NCI-H1105 treated with DMSO at 0.1 percent for 48 hours (cell line): Measurements from ENCODE around the gene FOXA1.
A peak's percentile ranks its signal among the peaks of the same experiment; 100 is the strongest.

ENCODE experiments used
- DNase-seq: peaks from one replicate; lab custom pipeline; 2025; lab: John Stamatoyannopoulos, UW

FOXA1 gene

DNA sequence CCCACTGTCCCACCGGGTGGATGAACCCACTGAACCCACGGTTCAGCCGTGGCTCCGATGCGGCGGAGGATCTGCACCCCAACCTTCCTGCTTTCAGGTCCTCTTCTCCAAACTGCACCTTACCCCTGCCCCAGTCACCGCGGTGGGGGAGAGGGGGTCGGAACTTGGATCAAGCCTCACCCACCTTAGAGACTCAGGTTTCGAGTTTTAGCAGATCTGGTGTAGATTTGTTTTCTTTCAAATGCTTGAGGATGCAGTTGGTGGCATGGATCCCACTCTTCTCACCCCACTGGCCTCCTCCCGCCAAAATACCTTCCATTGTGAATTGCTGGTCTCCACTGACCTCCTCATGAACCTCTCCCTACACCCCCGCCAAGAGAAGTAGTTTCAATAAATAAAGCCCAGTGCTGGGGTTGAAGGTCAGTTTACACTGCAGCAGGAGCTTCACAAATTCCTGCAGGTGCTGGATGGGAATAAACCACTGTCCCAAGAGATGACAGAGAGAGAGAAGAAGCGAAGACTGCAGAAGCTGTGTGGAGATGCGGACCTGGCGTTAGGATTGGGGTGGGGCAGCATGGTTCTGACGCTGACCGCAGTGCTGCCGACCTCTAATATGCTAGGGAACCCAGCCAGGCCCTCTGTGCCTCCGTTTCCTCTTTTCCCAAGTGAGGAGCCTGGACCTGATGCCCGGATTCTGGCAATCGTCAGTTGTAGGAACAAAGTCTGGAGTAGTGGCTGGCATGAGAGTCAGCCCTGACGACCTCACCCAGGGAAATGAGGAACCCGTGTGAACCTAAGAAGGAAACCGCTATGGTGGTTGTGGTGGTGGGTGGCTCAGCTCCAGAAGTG is 7.8 kb upstream of the FOXA1 start:
- DNase-seq: no peak

DNA sequence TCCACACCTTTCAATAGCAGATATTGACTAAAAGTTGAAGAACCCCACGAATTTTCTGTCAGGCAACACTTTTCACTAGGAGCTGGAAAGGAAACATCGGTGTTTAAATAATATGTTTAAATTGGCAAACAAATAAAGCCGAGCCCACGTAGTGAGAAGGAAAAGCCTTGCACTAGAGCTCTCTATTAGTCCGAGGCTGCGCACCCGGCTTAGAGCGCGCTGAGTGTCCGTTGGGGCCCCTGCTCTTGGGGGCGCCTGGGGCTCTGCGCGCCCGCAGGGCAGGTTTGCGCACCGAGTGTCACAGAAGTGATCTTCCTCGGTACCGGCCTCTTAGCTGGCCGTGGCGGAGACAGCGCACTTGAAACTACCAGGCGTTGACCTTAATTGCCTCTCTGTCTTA is 6.8 kb upstream of the FOXA1 start:
- DNase-seq: no peak

DNA sequence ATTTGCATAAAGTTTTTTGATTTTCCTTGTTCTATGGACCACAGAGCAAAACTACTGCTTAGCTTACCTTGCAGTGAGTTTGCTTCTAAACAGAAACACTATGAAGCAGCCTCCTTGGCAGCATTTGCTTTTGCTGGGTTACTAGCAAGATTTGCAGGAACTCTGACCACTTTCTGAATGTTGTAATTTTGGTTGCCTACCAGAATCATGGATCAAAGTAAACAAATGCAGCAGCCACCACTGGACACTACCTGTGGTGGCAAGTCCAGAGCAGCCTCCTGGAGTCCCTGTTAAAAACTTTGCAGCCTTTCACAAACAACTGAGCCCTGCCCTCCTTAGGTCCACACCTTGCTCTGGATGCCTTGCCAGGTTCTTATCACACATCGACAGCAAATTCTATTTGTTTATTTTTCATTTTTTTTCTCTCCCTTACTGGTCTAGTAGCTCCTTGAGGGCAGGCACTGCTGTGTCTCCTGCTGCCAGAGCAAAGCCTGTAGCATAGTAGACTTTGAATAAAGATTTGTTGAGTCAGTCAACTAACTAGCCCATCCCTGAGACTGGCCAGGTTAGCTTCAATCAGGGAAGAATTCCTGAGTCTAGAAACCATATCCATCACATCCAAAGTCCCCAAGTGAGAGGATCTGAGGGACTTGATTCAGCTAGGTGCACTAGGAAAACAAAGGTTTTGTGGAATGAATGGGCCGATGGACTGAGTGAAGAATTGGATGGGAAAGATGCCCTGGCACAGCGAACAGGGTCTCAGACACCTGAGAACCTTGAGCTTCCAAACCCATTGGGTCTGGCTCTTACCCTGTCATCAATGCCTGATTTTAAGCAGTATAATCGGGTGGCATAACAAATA is 6.1 kb upstream of the FOXA1 start:
- DNase-seq: no peak

DNA sequence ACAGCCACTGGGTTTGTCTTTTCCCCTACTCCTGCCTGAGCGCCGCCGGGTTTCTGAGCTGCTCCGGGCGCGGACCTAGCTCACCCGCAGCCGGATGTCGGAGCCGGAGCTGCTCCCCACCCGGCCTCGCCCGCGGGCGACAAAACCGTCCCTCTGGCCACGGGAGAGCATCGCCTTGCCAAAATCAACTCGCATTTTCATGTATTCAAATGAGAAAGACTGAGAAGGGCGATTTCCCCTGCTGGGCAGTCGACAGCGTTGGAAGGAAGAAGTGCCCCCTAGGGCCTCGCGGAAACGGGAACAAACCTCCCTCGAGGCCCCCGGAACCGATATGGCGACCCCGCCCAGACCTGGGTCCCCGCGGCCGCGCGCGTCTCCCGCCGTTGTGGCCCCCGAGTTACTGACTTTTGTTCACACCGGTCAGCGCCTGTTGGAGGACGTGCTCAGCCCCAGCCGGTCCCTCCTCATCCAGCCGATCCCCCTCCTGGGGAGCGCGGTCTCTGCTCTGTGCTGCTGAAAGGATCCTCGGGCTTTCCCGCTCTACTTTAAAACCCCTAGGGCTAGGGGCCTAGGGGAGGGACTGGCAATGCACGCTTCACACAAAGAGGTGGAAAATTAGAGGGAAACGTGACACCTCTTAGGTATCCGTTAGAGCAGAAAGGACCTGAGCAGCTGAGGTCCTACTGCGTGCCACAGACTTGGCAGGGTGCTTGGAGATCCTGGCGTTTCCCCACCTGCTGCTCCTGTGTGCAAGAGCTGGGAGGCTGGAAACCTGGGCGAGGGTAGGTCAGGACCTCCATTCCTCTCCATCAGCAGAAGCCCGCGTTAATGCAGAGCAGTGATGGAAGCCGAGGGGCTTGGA is 4.7 kb upstream of the FOXA1 start:
- peak; percentile 84 for DNase-seq

DNA sequence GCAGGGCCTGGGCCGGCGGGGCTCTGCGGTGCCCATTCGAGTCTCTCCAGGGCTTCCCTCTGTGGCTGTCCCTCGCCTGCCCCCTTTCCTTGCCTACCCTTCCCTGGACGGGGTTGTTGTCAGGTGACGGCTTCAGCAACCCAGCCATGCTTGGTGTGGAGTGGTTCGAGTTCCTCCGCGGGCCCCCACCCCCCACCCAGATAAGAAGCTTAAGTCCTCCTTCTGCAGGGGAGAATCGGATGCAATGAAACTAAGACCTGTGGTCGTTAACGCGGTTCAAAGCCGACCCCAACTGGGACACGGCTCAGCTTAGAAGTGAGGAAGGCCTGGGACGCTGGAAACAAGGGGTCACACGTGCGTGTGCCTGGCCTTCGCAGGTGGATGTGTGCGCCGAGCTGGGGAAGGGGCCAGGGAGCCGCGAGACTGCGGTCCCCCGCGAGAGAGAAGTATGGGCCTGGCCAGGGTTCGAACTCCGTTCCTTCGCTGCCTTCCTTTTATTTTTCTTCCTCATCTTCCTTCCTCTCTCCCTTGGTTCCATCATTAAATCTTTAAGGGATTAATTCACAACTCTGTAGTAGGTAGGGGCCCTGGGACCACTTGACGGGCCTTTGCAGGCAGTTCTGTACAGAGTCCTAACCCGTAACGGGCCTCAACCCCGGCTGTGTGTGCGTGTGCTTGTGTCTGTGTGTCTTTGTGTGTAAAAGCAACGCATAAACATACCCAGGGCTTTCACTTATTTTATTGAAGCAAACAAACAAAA is 3.9 kb upstream of the FOXA1 start:
- DNase-seq: peak; percentile 65

DNA sequence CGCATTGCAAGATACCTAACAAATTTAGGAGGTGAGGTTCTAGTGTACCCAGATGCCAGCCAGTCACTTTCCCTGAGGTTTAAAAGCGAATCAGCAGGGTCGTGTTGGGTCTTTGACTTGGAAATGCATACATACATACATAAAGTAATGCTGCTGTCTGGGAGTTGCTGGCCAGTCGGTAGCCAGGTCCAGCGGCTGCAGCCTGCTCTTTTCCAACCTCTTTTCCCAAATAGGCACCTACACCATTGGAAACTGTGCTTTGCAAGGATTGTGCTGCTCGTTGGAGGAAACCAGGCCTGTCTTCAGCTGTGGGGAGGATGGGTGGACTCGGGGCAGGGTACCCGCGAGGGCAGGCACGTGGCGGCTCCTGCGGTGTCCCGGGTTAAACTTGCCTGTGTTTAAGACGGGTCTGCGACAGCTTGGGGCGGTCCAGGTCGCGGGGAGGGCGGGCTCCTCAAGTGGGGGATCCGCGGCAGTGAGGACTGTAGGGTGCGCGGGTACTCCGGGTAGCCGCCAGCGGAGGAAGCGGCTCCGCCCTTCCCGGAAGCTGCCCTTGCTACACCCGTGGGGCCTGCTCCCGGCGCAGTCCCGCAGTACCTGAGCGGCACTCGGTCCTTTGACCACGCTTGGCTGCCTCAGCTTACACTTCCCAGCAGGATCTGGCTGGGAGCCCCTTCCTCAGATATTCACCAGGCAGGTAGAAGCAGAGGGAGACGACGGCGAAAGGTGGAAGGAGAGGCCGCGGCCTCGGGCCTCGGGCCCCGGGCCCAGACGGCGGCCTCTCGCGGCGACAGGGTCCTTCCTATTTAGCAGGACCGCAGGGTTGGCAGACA is 3.1 kb upstream of the FOXA1 start:
- peak; percentile 69 for DNase-seq

DNA sequence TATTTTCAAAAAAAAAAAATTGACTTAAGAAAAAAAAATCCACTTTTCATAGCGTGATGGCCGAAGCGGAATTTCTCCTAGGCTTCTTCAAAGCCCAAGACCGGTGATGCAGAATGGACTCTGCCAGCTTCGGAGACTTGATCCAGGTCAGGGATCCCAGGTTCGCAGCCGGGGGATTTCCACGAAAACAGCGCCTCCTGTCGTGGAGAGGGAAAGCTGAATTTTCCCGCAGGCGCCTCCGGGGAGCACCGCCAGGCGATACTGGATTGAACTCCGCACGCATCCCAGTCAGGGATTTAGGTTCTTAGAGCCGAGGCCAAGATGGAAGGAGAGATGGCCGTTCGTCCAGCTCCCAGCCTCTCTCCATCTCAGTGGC is 2.5 kb upstream of the FOXA1 start:
- peak; percentile 87 for DNase-seq

DNA sequence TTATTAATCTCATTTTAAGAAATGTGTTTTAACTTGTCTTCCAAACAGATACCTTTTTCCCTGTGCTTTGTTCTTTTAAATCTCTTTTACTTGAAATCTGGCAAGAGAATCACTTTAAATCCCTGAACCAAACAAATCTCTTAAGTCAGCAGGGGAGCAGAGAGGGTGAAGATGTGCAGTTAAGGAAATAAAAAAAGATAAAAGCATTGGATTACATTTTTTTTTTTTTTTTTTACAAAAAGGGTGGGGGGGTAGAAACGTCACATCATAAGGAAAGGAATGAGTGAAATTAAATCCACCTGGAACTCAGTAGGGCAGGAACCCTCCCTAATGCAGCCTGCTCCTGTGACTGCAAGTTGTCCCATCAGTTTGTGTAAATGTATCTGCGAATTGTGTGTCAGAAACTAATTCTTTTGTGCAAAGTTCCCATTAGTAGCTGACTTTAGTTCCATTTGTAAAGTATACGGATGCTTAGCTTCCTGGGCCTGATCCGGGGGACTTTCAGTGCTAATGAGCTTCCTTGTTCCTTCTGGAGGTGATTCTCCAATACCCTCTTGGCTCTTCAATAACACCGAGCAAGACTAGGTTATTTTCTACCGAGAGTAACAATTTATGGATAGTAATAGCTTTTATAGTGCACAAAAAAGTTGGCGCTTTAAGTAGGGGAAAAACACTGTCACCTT is 1.9 kb upstream of the FOXA1 start:
- peak; percentile 58 for DNase-seq

DNA sequence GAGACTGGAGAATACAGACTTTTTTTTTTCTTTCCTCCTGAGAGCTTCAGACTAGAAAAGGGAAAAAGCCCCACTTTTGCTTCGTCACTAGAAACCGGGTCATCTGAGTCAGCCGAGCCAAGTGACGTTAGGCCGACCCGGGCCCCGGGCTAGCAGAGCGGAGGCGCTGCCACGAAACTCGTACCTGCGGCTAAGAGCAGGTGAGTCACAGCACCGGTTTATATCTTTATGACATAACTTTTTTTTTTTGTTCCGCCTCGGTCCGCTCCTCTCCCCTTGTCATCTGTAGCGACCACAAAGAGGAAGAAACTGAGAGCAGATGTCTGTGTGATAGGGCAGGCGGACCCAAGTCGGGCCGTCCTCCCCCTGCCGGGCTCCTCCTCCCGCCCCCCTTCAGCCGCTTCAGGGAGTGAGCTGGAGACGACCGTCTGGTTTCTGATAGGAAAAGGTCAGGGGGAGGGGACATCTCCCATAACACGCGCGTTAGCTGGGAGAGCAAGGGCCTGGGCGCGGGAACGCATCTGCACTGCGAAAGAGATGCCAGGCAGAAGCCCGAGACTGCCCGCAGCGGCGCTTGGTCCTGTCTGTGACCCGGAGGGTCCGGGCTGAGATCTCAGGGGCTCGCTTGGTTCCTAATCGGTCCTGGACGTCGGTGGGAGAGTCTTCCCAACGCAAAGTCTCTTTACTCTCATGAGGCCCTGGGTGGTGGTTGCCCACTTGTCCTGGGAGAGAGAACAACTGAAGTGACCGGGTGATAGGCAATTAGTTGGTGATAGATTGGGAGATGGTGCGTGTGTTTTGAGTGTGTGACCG is 966 bp upstream of the FOXA1 start:
- peak; percentile 97 for DNase-seq

DNA sequence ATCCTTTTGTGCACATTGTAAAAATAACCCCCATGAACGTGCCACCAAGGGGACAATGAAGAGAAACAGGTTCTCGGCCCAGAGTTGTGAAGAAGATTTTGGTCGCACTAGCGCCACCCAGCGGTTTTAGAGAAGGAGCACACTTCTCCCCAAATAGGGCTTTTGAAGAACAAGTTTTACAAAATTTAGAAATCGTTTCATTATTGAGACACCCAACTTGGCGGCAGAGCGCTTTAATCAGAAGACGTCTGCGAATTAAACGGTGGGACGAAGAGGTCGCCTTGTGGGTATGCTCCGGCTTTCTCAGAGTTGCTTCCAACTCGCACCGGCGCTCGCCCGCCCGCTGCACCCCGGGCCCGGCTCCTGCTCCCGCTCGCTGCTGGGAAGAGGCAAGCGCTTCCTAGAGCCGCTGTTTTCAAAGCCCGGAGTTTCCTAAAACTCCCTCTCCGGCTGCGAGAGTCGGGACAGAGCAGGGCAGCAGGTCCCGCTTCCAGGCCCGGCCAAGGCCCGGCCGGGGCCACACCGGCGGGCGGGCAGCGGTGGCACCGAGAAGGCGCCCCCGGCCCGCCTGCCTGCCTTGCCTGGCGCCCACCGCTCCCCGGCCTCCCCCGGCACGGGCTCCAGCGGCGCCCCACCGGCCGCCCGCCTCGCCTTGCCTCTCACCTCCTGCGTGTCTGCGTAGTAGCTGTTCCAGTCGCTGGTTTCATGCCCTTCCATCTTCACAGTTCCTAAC is 645 bp downstream of the FOXA1 start:
- DNase-seq: peak; percentile 91

DNA sequence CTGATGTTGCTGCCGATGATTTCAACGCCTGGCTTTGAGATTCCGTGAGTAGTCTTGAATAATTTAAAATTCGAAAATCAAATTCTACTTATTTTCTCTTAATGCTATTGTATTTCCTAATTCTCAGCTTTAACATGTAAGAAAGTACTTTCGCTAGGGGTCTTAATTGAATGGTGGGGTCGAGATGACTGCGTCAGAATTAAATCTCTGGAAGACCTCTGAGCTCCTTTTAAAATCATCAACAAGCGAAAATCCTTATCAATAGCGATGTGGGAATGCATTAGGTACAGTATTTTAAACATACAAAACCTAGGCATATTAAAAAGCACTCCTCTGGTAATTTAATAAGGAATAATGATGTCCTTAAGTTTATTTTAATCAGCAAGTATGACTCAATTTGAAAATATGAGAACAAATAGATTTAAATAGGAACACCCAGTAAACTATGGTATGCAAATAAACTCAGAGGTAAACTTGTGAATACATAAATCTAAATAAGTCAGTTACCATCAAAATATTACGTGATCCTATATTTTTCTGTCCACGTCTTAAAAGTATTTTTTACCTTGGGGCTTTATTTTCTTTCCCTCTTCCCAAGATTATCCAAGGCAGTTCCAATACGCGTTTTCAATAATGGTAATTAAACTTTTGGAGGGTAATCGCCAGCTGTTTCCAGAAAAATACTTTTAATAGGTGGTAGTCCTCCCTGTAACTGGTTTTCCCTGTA is 1.4 kb downstream of the FOXA1 start:
- peak; percentile 51 for DNase-seq

DNA sequence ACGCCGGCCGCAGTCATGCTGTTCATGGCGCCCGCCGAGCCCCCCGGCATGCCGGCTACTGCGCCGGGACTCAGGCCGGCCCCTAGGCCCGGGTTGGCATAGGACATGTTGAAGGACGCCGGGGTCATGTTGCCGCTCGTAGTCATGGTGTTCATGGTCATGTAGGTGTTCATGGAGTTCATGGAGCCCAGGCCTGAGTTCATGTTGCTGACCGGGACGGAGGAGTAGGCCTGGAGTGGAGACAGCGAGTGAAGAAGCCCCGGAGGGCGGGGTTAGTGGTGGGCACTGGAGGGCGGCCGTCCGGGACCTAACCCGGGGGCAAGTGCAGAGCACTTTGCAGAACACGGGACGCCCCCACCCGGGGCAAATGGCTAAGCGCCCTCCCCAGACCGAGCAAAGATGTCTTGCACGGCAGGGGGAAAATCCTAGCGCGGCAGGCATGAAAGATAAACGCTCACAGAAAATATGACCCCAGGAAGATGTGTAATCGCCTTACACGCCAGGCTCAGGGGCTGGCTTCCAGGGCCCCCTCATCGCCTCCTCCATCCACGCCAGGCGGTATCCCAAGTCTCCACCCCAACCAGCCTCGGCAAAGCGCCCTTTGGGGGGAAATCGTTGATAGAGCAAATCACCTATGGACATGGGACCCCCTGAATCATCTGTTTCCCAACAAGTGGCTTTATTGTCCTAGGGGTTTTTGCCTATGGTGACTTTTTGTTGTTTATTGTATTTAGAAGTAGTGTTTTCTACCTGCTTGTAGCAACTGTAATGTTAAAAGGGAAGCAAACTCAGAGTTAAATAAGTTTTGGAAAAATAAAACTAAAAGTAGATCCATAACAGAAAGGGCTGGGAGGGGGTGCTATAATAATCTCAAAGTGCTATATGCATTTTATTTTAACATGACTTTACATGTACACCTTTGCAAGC is 2.3 kb downstream of the FOXA1 start:
- DNase-seq: peak; percentile 48

DNA sequence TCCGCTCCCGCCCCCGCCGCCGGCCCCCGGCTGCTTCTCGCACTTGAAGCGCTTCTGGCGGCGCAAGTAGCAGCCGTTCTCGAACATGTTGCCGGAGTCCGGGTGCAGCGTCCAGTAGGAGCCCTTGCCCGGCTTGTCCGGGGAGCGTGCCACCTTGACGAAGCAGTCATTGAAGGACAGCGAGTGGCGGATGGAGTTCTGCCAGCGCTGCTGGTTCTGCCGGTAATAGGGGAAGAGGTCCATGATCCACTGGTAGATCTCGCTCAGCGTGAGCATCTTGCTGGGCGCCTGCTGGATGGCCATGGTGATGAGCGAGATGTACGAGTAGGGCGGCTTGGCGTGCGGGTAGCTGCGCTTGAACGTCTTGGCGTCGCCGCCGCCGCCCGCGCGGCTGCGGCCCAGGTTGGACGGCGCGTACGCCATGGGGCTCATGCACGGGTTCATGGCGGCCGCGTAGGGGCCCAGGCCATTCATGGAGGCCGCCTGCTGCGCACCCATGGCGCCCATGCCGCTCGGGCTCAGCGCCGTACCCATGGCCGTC is 3.0 kb downstream of the FOXA1 start:
- peak; percentile 70 for DNase-seq

DNA sequence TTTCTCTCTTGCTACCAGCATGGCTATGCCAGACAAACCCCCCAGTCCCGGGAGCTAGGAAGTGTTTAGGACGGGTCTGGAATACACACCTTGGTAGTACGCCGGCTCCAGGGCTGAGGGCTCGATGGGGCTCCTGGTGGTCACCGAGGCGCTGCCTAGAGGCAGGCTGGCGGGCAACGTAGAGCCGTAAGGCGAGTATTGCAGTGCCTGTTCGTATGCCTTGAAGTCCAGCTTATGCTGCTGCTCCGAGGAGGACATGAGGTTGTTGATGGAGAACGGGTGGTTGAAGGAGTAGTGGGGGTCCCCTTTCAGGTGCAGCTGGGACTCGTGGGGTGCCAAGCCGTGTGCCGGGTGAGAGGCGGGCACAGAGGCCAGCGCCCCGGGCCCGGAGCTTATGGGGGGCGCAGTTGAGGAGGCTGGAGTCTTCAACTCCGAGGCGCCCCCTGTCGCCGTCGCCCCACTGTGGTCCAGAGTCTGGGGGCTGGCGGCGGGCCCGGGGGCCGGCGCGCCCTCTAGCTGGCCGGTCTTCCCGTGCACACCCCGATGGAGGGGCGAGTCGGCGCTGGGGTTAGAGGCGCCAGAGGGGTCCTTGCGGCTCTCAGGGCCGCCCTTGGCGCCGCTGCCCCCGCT is 3.6 kb downstream of the FOXA1 start:
- DNase-seq: peak; percentile 70

DNA sequence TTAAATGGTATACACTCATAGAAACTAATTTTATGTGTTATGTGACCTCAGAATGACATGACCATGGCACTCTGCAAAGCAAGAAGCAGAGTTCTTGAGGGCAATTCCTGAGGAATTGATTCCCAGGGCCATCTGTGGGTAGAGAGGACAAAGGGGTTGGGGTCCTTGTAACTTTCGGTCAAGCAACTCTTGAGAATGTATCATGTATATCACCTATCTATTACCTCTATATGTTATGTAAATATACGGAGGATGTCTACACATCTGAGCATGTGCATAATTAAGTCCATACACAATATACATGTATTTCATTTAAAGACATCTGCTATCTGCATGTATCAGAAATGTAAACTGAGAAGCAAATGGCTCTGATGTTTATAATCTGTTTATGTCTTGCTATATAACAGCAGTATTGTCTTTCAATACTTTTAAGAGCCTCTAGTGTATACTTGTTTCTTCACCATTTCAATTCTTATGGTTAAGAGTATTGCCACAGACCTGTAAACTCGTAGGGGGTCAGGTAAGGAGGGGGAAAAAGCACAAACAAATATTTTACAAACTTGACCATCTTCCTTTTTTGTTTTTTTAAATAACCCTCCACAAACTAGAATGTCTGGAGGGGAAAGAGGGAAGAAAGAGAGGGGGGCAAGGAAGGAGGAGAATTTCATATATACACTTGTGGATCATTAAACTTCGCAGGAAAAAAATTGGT is 4.5 kb downstream of the FOXA1 start:
- peak; percentile 51 for DNase-seq
